Esophagus squamous epithelium (tissue), 4 donors: ENCODE data around the gene KCNH1.

ENCODE experiments used
- CTCF ChIP-seq, 6 experiments: fragments of 450-650 bp in 4 of 6; fragments of 200-600 bp in 2 of 6; sonication (generic) in 2 of 6; IDR thresholded peaks; one replicate each; pipeline ENCODE4 v1.5.1; 2016 to 2019; ENCODE audit warnings: antibody characterized with exemption in 6 of 6, mild to moderate bottlenecking in 4 of 6, moderate library complexity in 4 of 6
- POLR2A ChIP-seq, 4 donors: fragments of 450-650 bp; IDR thresholded peaks; one replicate each; pipeline ENCODE4 v1.6.1; 2017; ENCODE audit warnings: antibody characterized with exemption in 4 of 4, mild to moderate bottlenecking in 4 of 4, moderate library complexity in 3 of 4

- TF ChIP-seq POLR2A (IDR thresholded peaks at IDR 0.05) (no peak), CTCF (IDR thresholded peaks at IDR 0.05) (no peak)
Measured at GRCh38 chr1:211133393-211133835, 534 bp downstream of the KCNH1 start.
